ENCODE measurements around the gene SYT17. TPM values are rescaled to one million over a fixed set of nuclear protein-coding genes. Genes with fewer than 3 reads are reported as not detected.

Gene SYT17
- total RNA-seq, 4 donors from 2014 or later: 4.2 to 9.0 (median 6.3) TPM

GRCh38 chr16:19175492-19176262 lies 7.6 kb downstream of the SYT17 start:
- H3K36me3 ChIP-seq: no peaks in the 10 kb centered on the region
- ATAC-seq: no peak
- H3K9me3 ChIP-seq: no peaks in the 10 kb centered on the region
- TF ChIP-seq EP300 (IDR thresholded peaks at IDR 0.05) (no peak), POLR2AphosphoS5 (IDR thresholded peaks at IDR 0.05) (no peak), CTCF (IDR thresholded peaks at IDR 0.05) (no peak), POLR2A (IDR thresholded peaks at IDR 0.05) (no peak)
- no peak overlapping the region for H3K4me3 ChIP-seq
- no peak overlapping the region for H3K27ac ChIP-seq
- 60 to 90% methylated on average over 4 to 6 of the region's 9 CpGs for WGBS, 2 donors (ENCODE audit: low coverage in 1 of 2)
- H3K4me1 ChIP-seq: no peaks in the 10 kb centered on the region
- H3K27me3 ChIP-seq: no peaks in the 10 kb centered on the region

GRCh38 chr16:19177111-19177739 lies 9.2 kb downstream of the SYT17 start:
- Histone ChIP-seq H3K4me1 (no peaks in the 10 kb centered on the region), H3K36me3 (no peaks in the 10 kb centered on the region), H3K4me3 (no peak overlapping the region), H3K9me3 (no peaks in the 10 kb centered on the region), H3K27ac (no peak overlapping the region), H3K27me3 (no peaks in the 10 kb centered on the region)
- no peak for ATAC-seq
- no peak for TF ChIP-seq CTCF (IDR thresholded peaks at IDR 0.05)
- no peak for TF ChIP-seq EP300 (IDR thresholded peaks at IDR 0.05)
- TF ChIP-seq POLR2A (IDR thresholded peaks at IDR 0.05): no peak
- TF ChIP-seq POLR2AphosphoS5 (IDR thresholded peaks at IDR 0.05): no peak
- WGBS, 2 donors (ENCODE audit: low coverage in 1 of 2): 47 to 84% methylated on average over 3 to 4 of the region's 5 CpGs

- TF ChIP-seq POLR2A (IDR thresholded peaks at IDR 0.05) (no peak), CTCF (IDR thresholded peaks at IDR 0.05) (peak in 3 of 4 experiments; percentile 37 to 54 (median 42)), EP300 (IDR thresholded peaks at IDR 0.05) (no peak), POLR2AphosphoS5 (IDR thresholded peaks at IDR 0.05) (no peak)
- Histone ChIP-seq H3K9me3 (no peaks in the 10 kb centered on the region), H3K4me1 (no peaks in the 10 kb centered on the region), H3K27me3 (no peaks in the 10 kb centered on the region), H3K36me3 (no peaks in the 10 kb centered on the region), H3K27ac (no peak overlapping the region), H3K4me3 (no peak overlapping the region)
- ATAC-seq: peak; percentile 64
- 32 to 67% methylated on average over 10 to 24 of the region's 27 CpGs for WGBS, 2 donors (ENCODE audit: low coverage in 1 of 2)
Measured at GRCh38 chr16:19179546-19180490, 11.8 kb downstream of the SYT17 start.

- no peak for ATAC-seq
- no peaks in the 10 kb centered on the region for H3K27me3 ChIP-seq
- H3K27ac ChIP-seq: no peak overlapping the region
- H3K36me3 ChIP-seq: no peaks in the 10 kb centered on the region
- no peak overlapping the region for H3K4me3 ChIP-seq
- no peak for TF ChIP-seq POLR2AphosphoS5 (IDR thresholded peaks at IDR 0.05)
- no peak for TF ChIP-seq CTCF (IDR thresholded peaks at IDR 0.05)
- TF ChIP-seq EP300 (IDR thresholded peaks at IDR 0.05): no peak
- no peak for TF ChIP-seq POLR2A (IDR thresholded peaks at IDR 0.05)
- H3K4me1 ChIP-seq: no peaks in the 10 kb centered on the region
- WGBS, 2 donors (ENCODE audit: low coverage in 1 of 2): 70 to 83% methylated on average over 2 to 4 of the region's 4 CpGs
- no peaks in the 10 kb centered on the region for H3K9me3 ChIP-seq
Measured at GRCh38 chr16:19180741-19181140, 12.7 kb downstream of the SYT17 start.
